ENCODE results near the gene NCAM1. TPM values are rescaled to one million over a fixed set of nuclear protein-coding genes. Genes with fewer than 3 reads are reported as not detected.
"Not testable (repeated sequence)": the region's sequence is repeated elsewhere in the genome, so short reads cannot be mapped to it uniquely, and the experiment has no call there.

NCAM1 gene
- 0.12 TPM in 2 replicates for polyA plus RNA-seq (2011; rRNA removed)
- not detected in 2 replicates for polyA plus RNA-seq (2012; cell fraction: cytosol; rRNA removed)
- polyA plus RNA-seq (2012; cell fraction: nucleus; rRNA removed) = 0.02 and 0.05 TPM in 2 replicates
- polyA plus RNA-seq (2017; fragmentation: RNase III; extraction: RNeasy Plus Mini Kit Qiagen cat#74134 plus additional on column Dnase treatment) = 0.01 TPM in 1 of 3 replicates, not detected in the others
- polyA minus RNA-seq (2011; rRNA and poly(A)+ RNA removed) = 0.04 TPM in 1 of 2 replicates, not detected in the other

- DNase-seq (ENCODE audit: low read depth in 1 of 2, low spot score in 1 of 2) (peak; percentile 4 to 68), FAIRE-seq (no peak), ATAC-seq (peak; percentile 65 to 81)
- Histone ChIP-seq H3K27ac (no peak within 1 kb of the TSS), H3K4me3 (peak within 1 kb of the TSS; percentile 44), H3K9me3 (no peaks in the 10 kb centered on the region), H3K4me1 (no peaks in the 10 kb centered on the region), H3K4me2 (peak within 1 kb of the TSS; percentile 96)
- 0 out of 2 replicates have a peak, but pooled peaks have one; percentile 31 for TF ChIP-seq E2F6 (IDR thresholded peaks at IDR 0.05; ENCODE audit: borderline replicate concordance, low read depth)
- TF ChIP-seq MAX (IDR thresholded peaks at IDR 0.05) = peak; percentile 54; the same call in 1 of the 2 replicates
- no peak for TF ChIP-seq ZNF302 (CRISPR knock-in tag; IDR thresholded peaks at IDR 0.05)
- TF ChIP-seq PBX3 (IDR thresholded peaks at IDR 0.05) = peak; percentile 49; the same call in 1 of the 2 replicates
- WGBS (ENCODE audit: missing lambda C conversion rate) = 4% methylated on average over 17 of the region's 28 CpGs
- CTCF ChIA-PET = no interaction called here
- POLR2A ChIA-PET = no interaction called here
Observed at GRCh38 chr11:112961146-112961668, at the start of gene NCAM1. Gene NCAM1 (plus strand): TSS chr11:112961420.

GRCh38 chr11:112922606-112923005 lies 38.6 kb upstream of the NCAM1 start:
- H3K4me1 ChIP-seq = no peaks in the 10 kb centered on the region
- ChIA-PET POLR2A (no interaction called here), CTCF (no interaction called here)
- no peaks in the 10 kb centered on the region for H3K9me3 ChIP-seq
- no peak overlapping the region for H3K4me2 ChIP-seq
- TF ChIP-seq E2F6 (IDR thresholded peaks at IDR 0.05; ENCODE audit: borderline replicate concordance, low read depth) (no peak), MAZ (IDR thresholded peaks at IDR 0.05; ENCODE audit: borderline replicate concordance, low read depth, low read length) (no peak), MAFK (IDR thresholded peaks at IDR 0.05; ENCODE audit: partially characterized antibody) (no peak), HOXB13 (CRISPR knock-in tag; IDR thresholded peaks at IDR 0.05; ENCODE audit: low read depth) (no peak), JUN (IDR thresholded peaks at IDR 0.05) (no peak), PBX3 (IDR thresholded peaks at IDR 0.05) (no peak), NPAS2 (CRISPR knock-in tag; IDR thresholded peaks at IDR 0.05; ENCODE audit: borderline replicate concordance) (no peak), HDAC2 (IDR thresholded peaks at IDR 0.05) (no peak)
- ATAC-seq (no peak), DNase-seq (ENCODE audit: low read depth in 1 of 2, low spot score in 1 of 2) (no peak), FAIRE-seq (no peak)
- no peak overlapping the region for H3K4me3 ChIP-seq
- H3K27ac ChIP-seq = no peak overlapping the region
- WGBS (ENCODE audit: missing lambda C conversion rate) = 7% methylated on average over 2 of the region's 2 CpGs

- POLR2A ChIA-PET; H3K27ac ChIP-seq; FAIRE-seq; H3K9me3 ChIP-seq; H3K4me3 ChIP-seq; ATAC-seq; DNase-seq (ENCODE audit: low read depth in 1 of 2, low spot score in 1 of 2); H3K4me2 ChIP-seq; H3K4me1 ChIP-seq: not testable (repeated sequence)
- WGBS (ENCODE audit: missing lambda C conversion rate) = 41% methylated on average over 6 of the region's 6 CpGs
- CTCF ChIA-PET = interaction anchor here (0.9 to 1.6 kb wide), 2 partner anchors 33 to 365 kb away, joined by 3 read pairs; no protein-coding TSS in a partner anchor
Observed at GRCh38 chr11:112924836-112925235, 36.4 kb upstream of the NCAM1 start.

GRCh38 chr11:112925516-112926310 lies 35.5 kb upstream of the NCAM1 start:
- CTCF ChIA-PET = interaction anchor here (0.9 to 1.6 kb wide), 2 partner anchors 34 to 364 kb away, joined by 3 read pairs; no protein-coding TSS in a partner anchor

More at GRCh38 chr11:112925516-112926310, 35.5 kb upstream of the NCAM1 start:
- Histone ChIP-seq H3K9me3 (no peaks in the 10 kb centered on the region), H3K4me1 (no peaks in the 10 kb centered on the region), H3K27ac (no peak overlapping the region), H3K4me2 (no peak overlapping the region), H3K4me3 (no peak overlapping the region)
- FAIRE-seq (no peak), DNase-seq (ENCODE audit: low read depth in 1 of 2, low spot score in 1 of 2) (no peak), ATAC-seq (no peak)
- POLR2A ChIA-PET = no interaction called here
- WGBS (ENCODE audit: missing lambda C conversion rate) = 35% methylated on average over 10 of the region's 10 CpGs
- no peak for TF ChIP-seq EHMT2 (IDR thresholded peaks at IDR 0.05; ENCODE audit: low read depth)
- no peak for TF ChIP-seq NFE2L2 (conservative IDR thresholded peaks at IDR 0.05; ENCODE audit: low read length)
- no peak for TF ChIP-seq KDM1A (IDR thresholded peaks at IDR 0.05; ENCODE audit: low read depth)
- TF ChIP-seq HMGXB4 (CRISPR knock-in tag; IDR thresholded peaks at IDR 0.05; ENCODE audit: borderline replicate concordance) = no peak
- no peak for TF ChIP-seq HOXB5 (CRISPR knock-in tag; IDR thresholded peaks at IDR 0.05)
- no peak for TF ChIP-seq SMC3 (IDR thresholded peaks at IDR 0.05)
- TF ChIP-seq RARB (CRISPR knock-in tag; IDR thresholded peaks at IDR 0.05) = no peak
- no peak for TF ChIP-seq BHLHE40 (IDR thresholded peaks at IDR 0.05; ENCODE audit: low read depth, low read length)
- no peak for TF ChIP-seq NR3C1 (IDR thresholded peaks at IDR 0.05)
- TF ChIP-seq RFX5 (IDR thresholded peaks at IDR 0.05) = no peak

All from A549 (cell line).